GM12874 (cell line): Measurements from ENCODE around the gene DOK1.

Experiments
- CTCF ChIP-seq: IDR thresholded peaks from 2 replicates; pipeline ENCODE4 v1.5.1; 2011; ENCODE audit warnings: low read depth, mild to moderate bottlenecking, control low read depth, low read length, moderate library complexity; ENCODE audit not compliant: insufficient read depth

Gene DOK1

GRCh38 chr2:74528600-74529356 is 25.7 kb upstream of the DOK1 start:
- 0 out of 2 replicates have a peak, but pooled peaks have one; percentile 19 for TF ChIP-seq CTCF

GRCh38 chr2:74529357-74530238 is 24.9 kb upstream of the DOK1 start, which contains the start of the genes AUP1 and HTRA2:
Gene AUP1, minus strand, starts transcription at chr2:74529706. Its CDS starts 77 bp downstream, at chr2:74529629.
Gene HTRA2, plus strand, starts transcription at chr2:74529933. Its CDS starts 74 bp downstream, at chr2:74530007.
- no peak for TF ChIP-seq CTCF

- TF ChIP-seq CTCF: no peak
Observed at GRCh38 chr2:74530239-74531187, 24.0 kb upstream of the DOK1 start.

- TF ChIP-seq CTCF: no peak
Observed at GRCh38 chr2:74531666-74532065, 22.9 kb upstream of the DOK1 start.

GRCh38 chr2:74532222-74532621 is 22.3 kb upstream of the DOK1 start:
- TF ChIP-seq CTCF: no peak; the same call in 1 of the 2 replicates

- TF ChIP-seq CTCF: no peak
Observed at GRCh38 chr2:74533464-74533863, 21.1 kb upstream of the DOK1 start.
